Measurements from ENCODE around the gene DNAH17. TPM values are rescaled to one million over a fixed set of nuclear protein-coding genes. Genes with fewer than 3 reads are reported as not detected.
"Not testable (repeated sequence)": the region's sequence is repeated elsewhere in the genome, so short reads cannot be mapped to it uniquely, and the experiment has no call there.

The DNAH17 gene
- total RNA-seq, 1 experiment from 2014 or later = 1.7 TPM

DNA sequence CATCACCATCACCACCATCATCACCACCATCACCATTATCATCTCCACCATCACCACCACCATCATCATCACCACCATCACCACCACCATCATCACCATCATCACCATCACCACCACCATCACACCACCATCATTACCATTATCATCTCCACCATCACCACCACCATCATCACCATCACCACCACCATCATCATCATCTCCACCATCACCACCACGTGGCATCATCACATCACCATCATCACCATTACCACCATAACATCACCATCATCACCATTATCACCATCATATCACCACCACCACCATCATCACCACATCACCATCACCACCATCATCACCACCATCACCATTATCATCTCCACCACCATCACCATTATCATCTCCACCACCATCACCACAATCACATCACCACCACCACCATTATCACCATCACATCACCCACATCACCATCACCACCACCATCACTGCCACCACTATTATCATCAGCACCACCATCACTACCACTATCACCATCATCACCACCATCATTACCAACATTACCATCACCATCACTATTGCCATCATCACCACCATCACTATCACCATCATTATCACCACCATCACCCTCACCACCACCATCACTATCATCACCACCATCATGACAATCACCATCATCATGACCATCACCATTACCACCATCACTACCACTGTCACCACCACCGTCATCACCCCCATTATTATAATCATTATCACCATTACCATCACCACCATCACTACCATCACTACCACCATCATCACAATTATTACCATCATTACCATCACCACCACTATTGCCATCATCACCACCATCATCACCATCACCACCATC, 99.1 kb downstream of the DNAH17 start:
- no peak for DNase-seq (ENCODE audit: low read depth)

DNA sequence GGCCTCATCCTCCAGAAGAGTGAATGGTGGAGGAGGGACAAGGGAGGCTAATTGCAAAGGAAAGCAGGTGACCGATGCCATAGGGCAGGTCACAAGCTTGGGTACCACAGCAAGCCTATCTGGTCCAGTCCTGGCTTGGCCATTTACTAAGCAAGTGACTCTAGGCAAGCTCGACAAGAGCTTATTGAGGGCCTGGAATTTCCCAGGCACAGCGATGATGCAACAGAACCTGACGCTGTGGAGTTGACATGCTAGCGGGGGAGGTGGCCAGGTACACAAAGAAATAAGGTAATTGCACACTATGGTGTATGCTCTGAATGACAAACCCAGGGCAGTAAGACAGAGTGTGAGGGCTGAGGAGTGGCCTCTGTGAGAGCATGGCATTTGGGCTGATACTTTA, 100.2 kb downstream of the DNAH17 start:
- no peak for DNase-seq (ENCODE audit: low read depth)

DNA sequence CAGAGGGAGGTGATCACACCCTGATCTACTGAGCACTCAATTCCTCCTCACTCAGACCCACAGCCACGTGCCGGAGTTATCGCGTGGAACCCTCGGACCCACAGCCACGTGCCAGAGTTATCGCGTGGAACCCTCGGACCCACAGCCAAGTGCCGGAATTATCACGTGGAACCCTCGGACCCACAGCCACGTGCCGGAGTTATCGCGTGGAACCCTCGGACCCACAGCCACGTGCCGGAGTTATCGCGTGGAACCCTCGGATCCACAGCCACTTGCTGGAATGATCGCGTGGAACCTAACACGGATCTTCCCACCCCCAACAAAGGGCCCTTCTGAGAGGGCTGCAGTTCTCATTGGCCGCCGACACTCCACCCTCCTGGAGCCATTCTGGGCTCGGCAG, 101.0 kb downstream of the DNAH17 start:
- no peak for DNase-seq (ENCODE audit: low read depth)

DNA sequence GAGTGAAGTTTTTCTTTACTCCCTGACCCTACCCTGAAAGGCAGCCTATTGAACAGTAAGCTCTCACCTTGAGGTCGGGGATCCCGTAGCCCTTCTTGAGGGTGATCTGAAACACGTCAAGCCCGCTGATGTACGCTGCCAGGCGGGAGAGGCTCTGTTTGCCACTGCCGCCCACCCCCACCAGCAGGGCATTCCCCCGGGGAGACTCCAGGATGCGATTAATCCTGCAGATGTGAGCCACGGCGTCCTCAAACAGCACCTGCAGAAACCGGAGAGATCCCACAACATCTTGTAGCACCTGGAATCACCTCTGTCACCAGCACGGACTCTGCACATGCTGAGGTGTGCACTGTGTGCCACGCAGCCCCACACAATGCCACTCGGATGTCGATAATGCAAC, 102.0 kb downstream of the DNAH17 start:
- DNase-seq (ENCODE audit: low read depth) = no peak

DNA sequence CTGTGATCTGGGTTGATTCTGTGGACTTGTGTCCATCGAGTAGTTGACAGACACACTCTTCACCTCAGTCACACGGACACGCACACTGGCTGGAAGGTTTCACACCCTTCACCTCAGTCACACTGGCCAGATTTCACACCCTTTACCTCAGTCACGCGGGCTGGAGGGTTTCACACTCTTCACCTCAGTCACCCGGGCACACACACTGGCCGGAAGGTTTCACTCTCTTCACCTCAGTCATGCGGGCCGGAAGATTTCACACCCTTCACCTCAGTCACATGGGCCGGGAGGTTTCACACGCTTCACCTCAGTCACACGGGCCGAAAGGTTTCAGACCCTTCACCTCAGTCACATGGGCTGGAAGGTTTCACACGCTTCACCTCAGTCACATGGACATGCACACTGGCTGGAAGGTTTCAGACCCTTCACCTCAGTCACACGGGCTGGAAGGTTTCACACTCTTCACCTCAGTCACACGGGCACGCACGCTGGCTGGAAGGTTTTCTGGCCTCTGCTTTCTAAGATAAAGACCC, 102.5 kb downstream of the DNAH17 start:
- DNase-seq (ENCODE audit: low read depth) = no peak

DNA sequence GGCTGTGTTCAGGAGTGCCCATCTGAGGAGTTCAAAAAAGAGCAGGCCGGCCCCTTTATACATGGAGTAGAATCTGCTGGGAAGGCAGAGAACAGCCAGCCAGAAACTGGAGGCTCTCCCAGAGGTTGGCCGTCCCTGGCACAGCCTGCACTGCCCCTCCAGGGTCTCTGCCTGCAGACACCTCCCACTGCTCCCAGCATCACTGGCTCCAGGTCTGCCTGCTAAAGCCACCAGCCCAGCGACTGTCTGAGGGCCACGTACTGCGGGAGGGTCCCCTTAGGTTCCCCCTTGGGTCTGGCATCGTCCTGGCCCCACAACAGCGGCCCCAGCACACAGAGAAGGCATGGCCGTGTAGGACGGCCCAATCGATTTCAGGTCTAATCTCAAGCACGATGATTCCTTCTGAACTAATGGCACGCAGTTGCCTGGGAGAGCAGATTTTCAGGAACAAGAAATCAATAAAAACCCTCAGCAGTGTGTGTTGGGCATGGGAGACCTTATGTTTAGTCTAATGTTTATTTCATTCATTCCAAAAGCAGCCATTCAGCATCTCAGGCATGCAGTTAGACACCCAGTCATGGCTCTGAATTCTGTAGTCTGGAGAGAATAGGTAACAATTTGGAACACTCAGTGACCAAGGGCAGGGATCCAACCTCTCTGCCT, 103.1 kb downstream of the DNAH17 start:
- no peak for DNase-seq (ENCODE audit: low read depth)

DNA sequence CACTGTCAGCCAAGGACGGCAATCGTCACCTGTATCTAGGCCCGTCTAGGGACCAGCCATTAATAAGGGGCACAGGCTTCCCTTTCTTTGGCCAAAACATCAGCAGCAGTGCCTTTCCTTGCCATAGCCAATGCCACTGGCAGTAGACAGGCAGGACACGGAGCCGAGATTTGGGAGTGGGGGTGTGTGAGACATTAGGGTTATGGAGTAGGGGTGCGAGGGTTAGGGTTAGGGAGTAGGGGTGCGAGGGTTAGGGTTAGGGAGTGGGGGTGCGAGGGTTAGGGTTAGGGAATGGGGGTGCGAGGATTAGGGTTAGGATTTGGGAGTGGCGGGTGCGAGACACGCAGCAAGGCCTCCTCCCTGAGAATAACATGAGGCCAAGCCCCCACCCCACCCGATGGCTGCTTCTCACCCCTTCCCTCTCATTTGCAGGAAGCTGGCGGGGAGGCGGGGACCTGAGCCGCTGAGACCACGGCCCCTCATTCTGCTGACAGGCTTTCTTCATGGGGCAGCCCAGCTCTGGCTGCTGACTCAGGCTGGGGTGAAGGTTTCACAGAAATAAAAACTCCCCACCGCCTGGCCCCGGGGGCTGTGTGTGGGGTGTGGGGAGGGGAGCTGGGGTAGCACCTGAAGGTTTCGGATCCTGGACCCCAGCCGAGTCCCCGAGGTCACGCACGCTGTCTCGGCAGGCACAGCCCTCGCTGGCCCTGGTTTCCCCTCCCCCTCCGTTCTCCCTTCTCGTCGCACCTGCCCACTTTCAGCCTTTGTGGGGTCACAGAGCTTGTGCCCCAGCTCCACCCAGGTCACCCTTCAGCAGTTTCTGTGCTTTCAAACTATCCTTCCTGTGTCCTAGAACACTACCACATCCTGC, 104.9 kb downstream of the DNAH17 start:
- DNase-seq (ENCODE audit: low read depth) = no peak

DNA sequence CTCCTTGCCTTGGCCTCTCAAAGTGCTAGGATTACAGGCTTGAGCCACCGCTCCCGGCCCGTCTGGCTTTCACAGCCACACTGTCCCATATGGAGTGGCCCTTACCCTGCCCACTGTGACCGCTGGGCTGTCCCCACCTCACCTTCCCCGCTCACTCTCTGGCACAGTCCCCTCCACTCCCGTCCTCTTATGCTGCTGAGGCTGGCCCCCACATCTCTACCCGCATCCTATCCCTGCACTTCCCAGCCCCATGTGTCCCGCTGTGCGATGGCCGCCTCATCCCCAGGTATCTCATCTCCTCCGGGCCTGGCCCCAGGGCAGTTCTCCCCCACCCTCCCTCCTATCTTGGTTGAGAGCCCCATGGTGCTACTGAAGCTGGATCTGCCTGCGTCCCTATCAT, 105.6 kb downstream of the DNAH17 start:
- DNase-seq (ENCODE audit: low read depth) = no peak

DNA sequence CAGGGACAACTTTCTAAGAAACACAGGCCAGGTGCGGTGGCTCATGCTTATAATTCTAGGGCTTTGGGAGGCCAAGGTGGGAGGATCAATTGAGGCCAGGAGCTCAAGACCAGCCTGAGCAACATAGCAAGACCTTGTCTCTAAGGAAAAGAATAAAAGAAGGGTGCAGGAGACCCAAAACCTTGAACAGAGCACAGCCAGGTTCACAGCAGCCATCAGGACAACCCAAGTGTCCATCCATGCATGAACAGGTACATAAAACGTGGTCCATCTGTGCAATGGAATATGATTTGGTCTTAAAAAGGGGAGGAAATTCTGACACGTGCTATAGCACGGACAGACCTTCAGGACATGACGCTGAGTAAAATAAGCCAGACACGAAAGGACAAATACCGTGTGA, 107.8 kb downstream of the DNAH17 start:
- no peak for DNase-seq (ENCODE audit: low read depth)

DNA sequence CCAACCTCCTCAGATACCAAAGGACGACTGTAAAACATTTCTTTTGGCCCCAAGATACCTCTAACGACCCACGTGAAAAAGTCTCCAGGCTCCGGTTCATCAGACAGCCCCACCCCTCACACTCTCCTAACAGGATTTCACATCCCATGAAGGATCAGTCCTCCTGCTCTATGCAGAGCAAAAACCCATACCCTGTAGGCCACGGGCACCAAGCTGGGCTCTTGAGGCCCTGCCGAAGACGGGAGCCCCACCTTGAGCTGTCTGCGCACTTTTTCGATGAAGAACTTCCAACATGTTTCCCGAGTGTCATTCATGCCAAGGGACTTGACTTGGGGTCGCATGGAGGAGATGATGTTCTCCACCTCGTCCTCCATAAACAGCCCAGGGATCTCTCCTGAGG, 108.8 kb downstream of the DNAH17 start:
- no peak for DNase-seq (ENCODE audit: low read depth)

DNA sequence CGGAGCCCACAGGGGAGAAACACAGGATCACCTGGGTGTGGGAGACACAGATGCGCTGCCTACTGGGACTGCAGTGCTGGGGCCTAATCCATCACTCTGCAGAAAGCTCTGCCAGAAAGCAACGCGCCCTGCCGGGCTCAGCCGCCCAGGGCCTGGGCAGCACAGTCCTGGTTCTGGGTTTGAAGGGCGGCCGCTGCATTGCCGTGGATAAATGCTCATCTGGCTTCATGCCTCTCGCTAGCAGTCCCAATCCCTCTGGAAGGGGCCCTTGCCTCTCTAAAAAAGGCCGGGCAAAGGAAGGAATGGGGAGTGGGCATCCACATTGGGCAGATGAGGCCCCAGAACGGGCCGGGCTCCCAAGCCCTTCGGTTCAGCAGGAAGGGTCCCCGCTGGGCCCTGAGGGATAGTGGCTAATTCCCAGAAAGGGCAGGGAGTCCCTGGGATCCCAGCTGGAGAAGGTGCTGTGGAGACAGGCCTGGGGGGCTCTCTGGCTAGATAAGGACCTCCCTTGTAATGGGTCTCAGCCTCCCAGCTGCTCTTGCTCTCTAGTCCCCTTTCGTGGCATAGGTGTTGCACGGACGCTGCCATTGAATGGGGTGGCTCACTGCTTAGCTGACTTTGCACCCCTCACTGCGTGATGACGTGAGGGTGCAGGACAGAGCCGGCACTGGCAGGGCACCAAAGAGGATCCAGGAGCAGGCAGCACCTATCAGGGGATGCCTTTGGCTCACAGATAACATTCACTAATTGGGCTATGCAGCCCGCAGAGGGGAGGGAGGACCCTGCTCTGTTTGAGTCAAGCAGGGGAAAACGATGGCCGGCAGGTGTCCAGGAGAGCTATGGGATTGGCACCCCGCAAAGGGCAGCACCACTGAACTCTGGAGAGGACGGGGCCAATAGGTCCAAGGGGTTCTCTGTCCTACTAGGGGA, 110.1 kb downstream of the DNAH17 start:
- DNase-seq (ENCODE audit: low read depth) = no peak

DNA sequence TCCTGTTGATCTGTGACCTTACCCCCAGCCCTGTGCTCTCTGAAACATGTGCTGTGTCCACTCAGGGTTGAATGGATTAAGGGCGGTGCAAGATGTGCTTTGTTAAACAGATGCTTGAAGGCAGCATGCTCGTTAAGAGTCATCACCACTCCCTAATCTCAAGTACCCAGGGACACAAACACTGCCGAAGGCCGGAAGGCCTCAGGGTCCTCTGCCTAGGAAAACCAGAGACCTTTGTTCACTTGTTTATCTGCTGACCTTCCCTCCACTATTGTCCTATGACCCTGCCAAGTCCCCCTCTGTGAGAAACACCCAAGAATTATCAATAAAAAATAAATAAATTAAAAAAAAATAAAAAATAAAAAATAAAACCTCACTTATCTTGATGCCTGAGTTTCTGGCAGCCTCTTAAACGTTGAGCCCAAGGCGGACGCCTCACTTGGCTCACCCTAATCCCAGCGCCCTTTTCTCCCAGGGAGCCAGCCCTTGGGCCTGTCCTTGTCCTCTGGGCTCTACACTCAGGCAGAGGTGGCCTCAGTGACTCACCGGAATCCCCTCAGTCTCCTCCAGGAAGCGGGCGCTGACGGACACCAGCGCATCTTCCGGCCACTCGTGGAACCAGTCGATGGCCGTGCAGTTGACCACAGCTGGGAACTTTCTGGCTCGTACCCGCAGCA, 110.9 kb downstream of the DNAH17 start:
- not testable (repeated sequence) for DNase-seq (ENCODE audit: low read depth)

DNA sequence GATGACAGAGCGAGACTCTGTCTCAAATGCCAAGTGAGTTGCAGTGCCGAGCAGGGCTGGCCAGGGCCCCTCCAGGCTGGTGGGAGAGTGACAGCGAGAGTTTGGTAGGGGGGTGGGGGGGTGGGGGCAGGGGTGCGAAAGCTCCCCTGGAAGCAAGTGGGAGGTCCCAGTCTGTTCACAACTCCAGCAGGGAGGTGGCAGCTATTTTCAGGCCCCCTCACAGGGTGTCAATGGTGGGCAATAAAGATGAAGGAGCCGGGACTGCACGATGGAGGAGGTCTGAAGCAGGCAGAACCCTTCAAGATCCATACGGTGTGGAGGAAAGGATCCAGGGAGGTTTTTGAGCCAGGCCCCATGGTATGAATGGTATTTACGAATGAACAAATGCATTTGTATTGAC, 115.0 kb downstream of the DNAH17 start:
- no peak for DNase-seq (ENCODE audit: low read depth)

DNA sequence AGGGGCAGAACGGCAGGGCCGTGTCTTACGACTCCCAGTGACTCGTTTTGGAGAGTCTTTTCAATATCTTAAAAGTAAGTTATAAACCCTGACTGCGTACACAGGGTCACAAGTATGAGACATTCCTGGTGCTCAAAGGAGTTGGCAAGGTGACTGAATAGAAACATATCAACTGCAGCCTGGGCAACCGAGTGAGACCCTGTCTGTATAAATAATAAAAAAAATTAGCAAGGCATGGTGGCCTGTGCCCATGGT, 115.5 kb downstream of the DNAH17 start:
- no peak for DNase-seq (ENCODE audit: low read depth)

DNA sequence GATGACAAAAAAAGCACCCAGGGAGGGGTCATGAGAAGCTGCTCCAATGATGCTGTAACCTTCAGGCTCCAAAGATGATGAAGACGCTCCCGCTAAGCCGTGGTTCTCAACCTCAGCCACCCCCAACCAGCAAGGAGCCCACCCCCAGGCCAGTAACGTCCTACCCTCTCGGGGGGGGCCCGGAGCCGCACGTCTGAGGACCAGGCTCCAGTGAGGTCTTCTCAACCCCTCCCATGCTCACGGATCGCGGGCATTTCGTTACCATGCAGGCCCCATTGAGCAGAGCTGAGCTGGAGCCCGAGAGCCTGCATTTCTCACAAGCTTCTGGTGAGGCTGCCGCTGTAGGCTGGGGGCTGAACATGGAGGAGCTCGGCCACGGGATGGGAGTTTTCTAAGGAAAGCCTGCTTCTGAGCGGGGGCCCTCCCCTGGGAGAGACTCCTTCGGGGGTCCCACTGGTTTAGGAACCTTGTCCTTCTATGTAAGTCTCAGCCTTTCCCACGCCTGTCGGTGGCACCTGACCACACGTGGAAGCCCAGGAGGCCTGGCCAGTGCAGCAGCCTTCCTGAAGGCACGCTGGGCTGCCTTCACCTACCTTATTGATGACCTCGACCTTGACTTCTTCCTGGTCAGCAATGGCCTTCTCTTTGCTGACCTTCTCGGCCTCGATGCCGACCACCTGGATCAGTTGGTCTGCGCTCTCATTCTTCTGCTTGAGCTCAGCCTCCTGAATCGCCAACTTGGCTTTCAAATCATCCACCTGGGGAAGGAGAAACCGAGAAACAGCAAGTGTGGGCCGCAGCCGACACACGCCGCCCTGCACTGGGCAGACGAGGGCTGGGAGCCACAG, 116.0 kb downstream of the DNAH17 start:
- DNase-seq (ENCODE audit: low read depth) = no peak

DNA sequence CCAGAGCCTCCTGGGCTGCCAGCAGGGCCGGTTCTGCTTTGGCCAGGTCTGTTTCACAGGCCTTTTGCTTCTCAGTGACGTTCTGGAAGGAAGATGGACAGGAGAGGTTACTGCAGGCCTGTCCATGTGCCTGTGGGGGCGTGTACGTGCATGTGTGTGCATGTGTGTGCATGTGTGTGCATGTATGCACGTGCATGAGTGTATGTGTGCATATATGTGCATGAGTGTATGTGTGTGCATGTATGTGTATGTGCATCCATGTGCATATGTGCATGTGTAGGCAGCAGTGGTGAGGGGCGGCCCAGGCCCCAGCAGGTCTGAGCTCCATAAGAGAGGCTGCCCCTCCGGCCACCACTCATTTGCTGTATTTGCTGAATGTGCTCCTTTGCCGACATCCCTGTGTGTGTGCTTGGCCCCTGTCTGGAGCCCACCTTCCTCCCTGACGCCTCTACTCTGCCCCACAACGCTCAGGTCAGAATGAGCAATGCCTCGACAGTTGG, 117.0 kb downstream of the DNAH17 start:
- no peak for DNase-seq (ENCODE audit: low read depth)

DNA sequence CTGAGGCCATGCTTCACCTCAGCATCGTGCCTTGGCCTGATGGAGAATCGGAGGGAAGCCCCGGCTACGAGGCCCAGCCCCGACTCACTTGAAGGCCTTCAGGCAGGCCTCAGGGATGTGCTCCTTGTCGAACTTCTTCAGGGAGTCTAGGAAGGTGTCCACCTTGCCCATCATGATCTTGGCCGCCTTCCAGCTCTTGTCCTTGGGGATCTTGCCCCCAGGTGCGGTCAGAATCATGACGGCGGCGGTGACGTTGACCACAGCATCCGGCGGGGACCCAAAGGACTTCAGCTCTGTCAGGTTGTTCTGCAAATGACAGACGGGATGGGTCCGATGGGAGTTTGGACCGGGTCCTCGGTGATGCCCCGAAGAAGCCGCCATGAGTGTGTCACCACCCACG, 117.5 kb downstream of the DNAH17 start:
- no peak for DNase-seq (ENCODE audit: low read depth)

DNA sequence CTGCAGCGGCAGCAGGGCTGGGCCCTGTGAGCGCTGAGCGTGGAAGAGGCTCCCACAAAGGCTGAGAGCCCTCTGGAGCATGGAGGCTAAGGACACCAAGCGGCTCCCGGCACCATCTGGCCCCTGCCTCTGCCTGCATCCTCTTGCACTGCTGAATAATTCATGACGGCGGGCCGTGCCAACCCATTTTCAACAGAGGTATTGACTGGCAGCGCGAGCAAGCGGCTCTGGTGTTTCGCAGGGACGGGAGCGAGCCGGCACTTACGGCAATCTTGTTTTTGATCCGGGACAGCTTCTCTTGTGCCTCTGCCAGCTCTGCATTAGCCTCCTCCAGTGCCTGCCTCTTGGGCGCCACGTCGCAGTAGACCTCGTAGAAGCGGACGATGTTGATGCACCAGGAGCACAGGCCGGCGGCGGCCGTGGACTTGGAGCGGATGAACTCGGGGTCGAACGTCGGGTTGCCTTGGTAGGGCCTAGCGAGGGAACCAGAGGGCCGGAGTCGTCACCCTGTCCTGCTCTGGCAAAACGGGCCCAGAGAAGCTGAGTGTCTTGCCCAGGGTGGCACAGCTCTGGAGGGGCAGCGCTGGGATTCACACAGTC, 118.4 kb downstream of the DNAH17 start:
- no peak for DNase-seq (ENCODE audit: low read depth)

DNA sequence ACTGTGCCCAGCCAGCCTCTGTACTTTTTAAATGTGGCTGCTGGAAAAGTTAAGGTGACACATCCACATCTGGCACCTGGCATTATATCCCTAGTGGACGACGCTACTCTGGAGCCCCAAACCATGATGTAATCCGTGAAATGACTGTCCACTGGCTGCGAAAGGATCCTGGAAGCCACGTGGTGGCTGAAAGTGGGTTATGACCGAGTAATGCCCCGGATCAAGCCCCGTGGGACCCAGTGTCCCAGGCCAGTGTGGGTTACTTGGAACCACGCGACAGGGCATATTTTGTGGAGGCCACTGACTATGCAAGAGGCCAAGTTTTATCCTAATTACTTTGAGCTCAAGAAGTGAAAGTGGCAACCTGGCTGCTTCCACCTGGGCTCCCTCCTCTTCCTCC, 119.1 kb downstream of the DNAH17 start:
- DNase-seq (ENCODE audit: low read depth) = no peak
